Measurements from ENCODE around the gene MT1G. TPM values are rescaled to one million over a fixed set of nuclear protein-coding genes. Genes with fewer than 3 reads are reported as not detected.

Gene MT1G
- total RNA-seq, 1 experiment from 2014 or later = 2.2 TPM

- no peaks in the 10 kb centered on the region for H3K36me3 ChIP-seq (ENCODE audit: control insufficient read depth, insufficient read depth, low read length)
- no peaks in the 10 kb centered on the region for H3K27me3 ChIP-seq (ENCODE audit: control insufficient read depth, insufficient read depth, low read length)
- CTCF ChIA-PET = no interaction called here
- no peaks in the 10 kb centered on the region for H3K9me3 ChIP-seq (ENCODE audit: control insufficient read depth, insufficient read depth, low read depth, low read length)
- intact Hi-C loops (cut with micrococcal nuclease; ENCODE audit: unreplicated experiment) (no loop called here), in situ Hi-C loops (cut with HindIII; ENCODE audit: low pct_unique_long_range_greater_than_20kb, low sequenced_read_pairs) (no loop called here)
- ATAC-seq (no peak), DNase-seq (ENCODE audit: low read depth, low spot score) (no peak)
- H3K27ac ChIP-seq (ENCODE audit: low read length) = no peak overlapping the region
- no peak overlapping the region for H3K4me3 ChIP-seq (ENCODE audit: low read depth in 2 of 2, low read length in 2 of 2)
- H3K4me1 ChIP-seq (ENCODE audit: control insufficient read depth, insufficient read depth, low read length) = no peaks in the 10 kb centered on the region
- no TSS peak for BruUV-seq (replicated peaks)
- POLR2A ChIA-PET = no interaction called here
- TF ChIP-seq SIN3A (IDR thresholded peaks at IDR 0.05; ENCODE audit: borderline replicate concordance, insufficient read depth, low read depth, low read length) = no peak
Measured at GRCh38 chr16:56691885-56692284, 24.0 kb upstream of the MT1G start.

GRCh38 chr16:56690420-56691122 is 22.7 kb upstream of the MT1G start:
- DNase-seq (ENCODE audit: low read depth, low spot score) = no peak
- no peaks in the 10 kb centered on the region for H3K4me1 ChIP-seq (ENCODE audit: control insufficient read depth, insufficient read depth, low read length)
- ChIA-PET POLR2A (interaction anchor here (0.6 kb wide), 1 partner anchor 2000 kb away, joined by 4 read pairs; no protein-coding TSS in a partner anchor), CTCF (no interaction called here)
- no peaks in the 10 kb centered on the region for H3K27me3 ChIP-seq (ENCODE audit: control insufficient read depth, insufficient read depth, low read length)
- no peaks in the 10 kb centered on the region; the same call in 1 of the 2 replicates for H3K9me3 ChIP-seq (ENCODE audit: control insufficient read depth, insufficient read depth, low read depth, low read length)
- intact Hi-C loops (cut with micrococcal nuclease; ENCODE audit: unreplicated experiment) = no loop called here
- no peak overlapping the region for H3K4me3 ChIP-seq (ENCODE audit: low read depth in 2 of 2, low read length in 2 of 2)
- no peaks in the 10 kb centered on the region for H3K36me3 ChIP-seq (ENCODE audit: control insufficient read depth, insufficient read depth, low read length)
- no peak for ATAC-seq
- TF ChIP-seq TCF7L2 (IDR thresholded peaks at IDR 0.05; ENCODE audit: low read depth, low read length) (no peak), REST (IDR thresholded peaks at IDR 0.05; ENCODE audit: insufficient read depth in 1 of 2, low read depth in 2 of 2, low read length in 1 of 2) (no peak), POLR2AphosphoS5 (IDR thresholded peaks at IDR 0.05; ENCODE audit: low read depth, low read length) (no peak), SIN3A (IDR thresholded peaks at IDR 0.05; ENCODE audit: borderline replicate concordance, insufficient read depth, low read depth, low read length) (no peak)
- TF ChIP-seq, protein P1, sequence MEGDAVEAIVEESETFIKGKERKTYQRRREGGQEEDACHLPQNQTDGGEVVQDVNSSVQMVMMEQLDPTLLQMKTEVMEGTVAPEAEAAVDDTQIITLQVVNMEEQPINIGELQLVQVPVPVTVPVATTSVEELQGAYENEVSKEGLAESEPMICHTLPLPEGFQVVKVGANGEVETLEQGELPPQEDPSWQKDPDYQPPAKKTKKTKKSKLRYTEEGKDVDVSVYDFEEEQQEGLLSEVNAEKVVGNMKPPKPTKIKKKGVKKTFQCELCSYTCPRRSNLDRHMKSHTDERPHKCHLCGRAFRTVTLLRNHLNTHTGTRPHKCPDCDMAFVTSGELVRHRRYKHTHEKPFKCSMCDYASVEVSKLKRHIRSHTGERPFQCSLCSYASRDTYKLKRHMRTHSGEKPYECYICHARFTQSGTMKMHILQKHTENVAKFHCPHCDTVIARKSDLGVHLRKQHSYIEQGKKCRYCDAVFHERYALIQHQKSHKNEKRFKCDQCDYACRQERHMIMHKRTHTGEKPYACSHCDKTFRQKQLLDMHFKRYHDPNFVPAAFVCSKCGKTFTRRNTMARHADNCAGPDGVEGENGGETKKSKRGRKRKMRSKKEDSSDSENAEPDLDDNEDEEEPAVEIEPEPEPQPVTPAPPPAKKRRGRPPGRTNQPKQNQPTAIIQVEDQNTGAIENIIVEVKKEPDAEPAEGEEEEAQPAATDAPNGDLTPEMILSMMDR (IDR thresholded peaks at IDR 0.05) = no peak
- BruUV-seq (replicated peaks) = no TSS peak
- in situ Hi-C loops (cut with HindIII; ENCODE audit: low pct_unique_long_range_greater_than_20kb, low sequenced_read_pairs) = no loop called here
- no peak overlapping the region for H3K27ac ChIP-seq (ENCODE audit: low read length)

DNA sequence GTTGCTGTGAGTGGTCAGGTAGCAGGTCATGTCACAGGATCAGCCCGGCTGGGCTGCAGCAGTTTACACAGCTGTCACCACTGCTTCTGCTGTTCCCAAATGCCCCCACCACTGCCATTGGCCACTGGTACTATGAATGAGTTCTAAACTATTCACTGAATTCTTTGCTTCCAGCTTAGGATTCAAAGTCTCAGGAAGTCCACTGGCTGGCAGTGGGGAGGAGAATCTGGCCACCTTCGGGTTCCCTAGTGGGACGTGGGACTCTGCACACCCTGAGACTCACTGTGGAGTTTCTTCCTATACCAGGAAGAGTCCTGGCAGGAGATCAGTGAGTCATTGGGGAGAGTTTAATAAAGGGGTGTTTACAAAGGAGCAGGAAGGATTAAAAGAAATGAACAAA is 21.3 kb upstream of the MT1G start:
- no TSS peak for BruUV-seq (replicated peaks)
- Histone ChIP-seq H3K4me3 (ENCODE audit: low read depth in 2 of 2, low read length in 2 of 2) (no peak overlapping the region), H3K27me3 (ENCODE audit: control insufficient read depth, insufficient read depth, low read length) (no peaks in the 10 kb centered on the region), H3K4me1 (ENCODE audit: control insufficient read depth, insufficient read depth, low read length) (no peaks in the 10 kb centered on the region), H3K27ac (ENCODE audit: low read length) (no peak overlapping the region), H3K36me3 (ENCODE audit: control insufficient read depth, insufficient read depth, low read length) (no peaks in the 10 kb centered on the region), H3K9me3 (ENCODE audit: control insufficient read depth, insufficient read depth, low read depth, low read length) (no peaks in the 10 kb centered on the region; the same call in 1 of the 2 replicates)
- intact Hi-C loops (cut with micrococcal nuclease; ENCODE audit: unreplicated experiment) = no loop called here
- ChIA-PET CTCF (no interaction called here), POLR2A (no interaction called here)
- DNase-seq (ENCODE audit: low read depth, low spot score) (no peak), ATAC-seq (no peak)
- TF ChIP-seq TCF7L2 (IDR thresholded peaks at IDR 0.05; ENCODE audit: low read depth, low read length) = no peak
- no peak for TF ChIP-seq REST (IDR thresholded peaks at IDR 0.05; ENCODE audit: insufficient read depth in 1 of 2, low read depth in 2 of 2, low read length in 1 of 2)
- in situ Hi-C loops (cut with HindIII; ENCODE audit: low pct_unique_long_range_greater_than_20kb, low sequenced_read_pairs) = no loop called here

All from Panc1 (cell line).